ENCODE measurements around the gene ZNF319. TPM values are rescaled to one million over a fixed set of nuclear protein-coding genes. Genes with fewer than 3 reads are reported as not detected.

Gene ZNF319
- total and polyA plus RNA-seq, 2 experiments from 2014 or later: 1.7 to 10.0 TPM

DNA sequence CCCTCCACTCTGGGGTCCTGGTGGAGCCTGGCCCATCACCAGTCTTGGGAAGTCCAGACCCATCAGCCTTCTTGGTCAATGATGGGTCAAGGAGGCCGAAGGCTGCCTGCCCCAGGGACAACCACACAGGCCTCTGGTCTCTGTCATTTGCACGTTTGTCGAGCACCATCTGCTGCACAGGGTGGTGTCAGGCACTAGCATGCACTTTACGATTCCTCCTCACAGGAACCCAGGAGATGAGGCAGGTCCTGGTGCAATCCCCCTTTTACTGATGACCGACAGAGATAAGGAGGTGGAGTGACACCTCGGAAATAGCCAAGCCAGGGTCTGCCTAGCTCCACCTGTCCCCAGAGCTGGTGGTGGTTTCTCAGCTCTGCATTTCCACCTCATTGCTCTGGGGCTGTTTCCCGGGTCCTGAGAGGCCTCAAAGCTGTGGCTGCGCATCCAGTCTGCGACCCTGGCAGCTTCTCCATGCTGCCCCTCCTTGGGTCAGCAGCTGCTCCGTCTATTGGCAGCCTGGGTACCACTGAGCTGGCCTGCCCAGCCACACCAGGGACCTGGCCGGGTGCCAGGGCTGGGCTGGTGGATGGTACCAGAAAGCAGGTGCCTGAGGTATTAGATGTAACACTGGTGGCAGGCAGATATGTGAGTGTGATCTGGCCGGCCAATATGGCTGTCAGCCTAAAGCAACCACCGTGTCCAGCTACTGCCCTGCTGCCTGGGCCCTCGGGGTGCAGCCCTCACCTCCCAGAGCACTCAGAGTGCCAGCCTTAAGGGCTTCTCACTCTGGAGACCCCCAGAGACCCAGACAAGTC, 35.1 kb upstream of the ZNF319 start:
- no peak overlapping the region for H2AFZ ChIP-seq
- H3K4me1 ChIP-seq (ENCODE audit: insufficient read depth): peaks cover 5% of the 10 kb centered on the region
- H3K4me2 ChIP-seq: no peak overlapping the region
- Mint-ChIP-seq H3K36me3 (ENCODE audit: low read depth) (peaks cover 30% of the 10 kb centered on the region), H3K27me3 (ENCODE audit: insufficient read depth, low read depth, poor library complexity) (peaks cover 5% of the 10 kb centered on the region), H3K4me3 (no peak overlapping the region), H3K27ac (no peak overlapping the region), H3K4me1 (peaks cover 14% of the 10 kb centered on the region), H3K9me3 (peaks cover 4% of the 10 kb centered on the region; the same call in 1 of the 3 replicates)
- no peaks in the 10 kb centered on the region for H3K27me3 ChIP-seq (ENCODE audit: insufficient read depth)
- H3F3A ChIP-seq (replicated peaks; ENCODE audit: low read depth): 0 out of 2 replicates have a peak, but pooled peaks cover 2% of the 10 kb centered on the region
- H3K9me2 ChIP-seq (ENCODE audit: insufficient read depth): no peaks in the 10 kb centered on the region
- ATAC-seq: no peak
- H3K79me2 ChIP-seq (replicated peaks; ENCODE audit: insufficient read depth): peaks cover 13% of the 10 kb centered on the region; the same call in 1 of the 2 replicates
- TF ChIP-seq CREB1 (CRISPR knock-in tag; IDR thresholded peaks at IDR 0.05; ENCODE audit: low read depth) (no peak), JUNB (IDR thresholded peaks at IDR 0.05; ENCODE audit: unreplicated experiment) (no peak), EZH2 (IDR thresholded peaks at IDR 0.05; ENCODE audit: low read depth, unreplicated experiment) (no peak), ZNF114 (CRISPR knock-in tag; IDR thresholded peaks at IDR 0.05) (no peak), EZH2phosphoT487 (IDR thresholded peaks at IDR 0.05; ENCODE audit: unreplicated experiment) (no peak)
- TF ChIP-seq, protein P1, sequence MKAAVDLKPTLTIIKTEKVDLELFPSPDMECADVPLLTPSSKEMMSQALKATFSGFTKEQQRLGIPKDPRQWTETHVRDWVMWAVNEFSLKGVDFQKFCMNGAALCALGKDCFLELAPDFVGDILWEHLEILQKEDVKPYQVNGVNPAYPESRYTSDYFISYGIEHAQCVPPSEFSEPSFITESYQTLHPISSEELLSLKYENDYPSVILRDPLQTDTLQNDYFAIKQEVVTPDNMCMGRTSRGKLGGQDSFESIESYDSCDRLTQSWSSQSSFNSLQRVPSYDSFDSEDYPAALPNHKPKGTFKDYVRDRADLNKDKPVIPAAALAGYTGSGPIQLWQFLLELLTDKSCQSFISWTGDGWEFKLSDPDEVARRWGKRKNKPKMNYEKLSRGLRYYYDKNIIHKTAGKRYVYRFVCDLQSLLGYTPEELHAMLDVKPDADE (IDR thresholded peaks at IDR 0.05): no peak
- no peaks in the 10 kb centered on the region; the same call in 1 of the 2 replicates for H3K36me3 ChIP-seq (ENCODE audit: insufficient read depth)
- no peak for DNase-seq (ENCODE audit: low spot score)
- H3K27ac ChIP-seq (ENCODE audit: low read depth): no peak overlapping the region
- no peaks in the 10 kb centered on the region; the same call in 1 of the 2 replicates for H4K20me1 ChIP-seq (replicated peaks; ENCODE audit: insufficient read depth)
- no peak overlapping the region for H3K4me3 ChIP-seq

DNA sequence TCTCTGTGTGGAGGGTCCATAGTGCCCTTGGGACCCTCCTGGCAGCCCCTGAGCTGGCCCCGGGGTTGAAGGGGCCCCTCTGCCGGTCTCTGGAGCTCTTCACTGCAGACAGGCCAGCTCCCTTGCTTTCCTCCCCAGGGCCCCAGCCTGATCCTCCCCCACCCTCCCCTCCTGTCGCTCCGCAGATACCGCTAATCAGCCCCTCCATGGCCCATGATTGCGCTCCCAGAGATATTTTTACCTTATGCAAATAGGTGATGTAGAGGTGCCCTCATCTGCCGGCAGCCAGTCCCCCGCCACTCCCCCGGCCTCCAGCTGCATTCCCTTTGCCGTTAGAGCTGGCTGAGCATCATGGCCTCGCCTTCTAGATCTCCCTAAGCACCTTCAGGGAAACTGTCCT, 34.3 kb upstream of the ZNF319 start:
- H3K9me3 Mint-ChIP-seq: peaks cover 4% of the 10 kb centered on the region; the same call in 1 of the 3 replicates
- no peaks in the 10 kb centered on the region for H3K27me3 ChIP-seq (ENCODE audit: insufficient read depth)
- H2AFZ ChIP-seq: no peak overlapping the region
- peaks cover 2% of the 10 kb centered on the region; the same call in 1 of the 2 replicates for H4K20me1 ChIP-seq (replicated peaks; ENCODE audit: insufficient read depth)
- peaks cover 5% of the 10 kb centered on the region for H3K27me3 Mint-ChIP-seq (ENCODE audit: insufficient read depth, low read depth, poor library complexity)
- H3K4me1 Mint-ChIP-seq: peaks cover 17% of the 10 kb centered on the region
- H3K4me3 Mint-ChIP-seq: no peak overlapping the region
- H3K4me2 ChIP-seq: no peak overlapping the region
- H3K4me3 ChIP-seq: no peak overlapping the region
- ATAC-seq (no peak), DNase-seq (ENCODE audit: low spot score) (no peak)
- H3F3A ChIP-seq (replicated peaks; ENCODE audit: low read depth): 0 out of 2 replicates have a peak, but pooled peaks cover 2% of the 10 kb centered on the region
- H3K79me2 ChIP-seq (replicated peaks; ENCODE audit: insufficient read depth): peaks cover 21% of the 10 kb centered on the region
- H3K9me2 ChIP-seq (ENCODE audit: insufficient read depth): no peaks in the 10 kb centered on the region
- H3K27ac ChIP-seq (ENCODE audit: low read depth): no peak overlapping the region
- no peak overlapping the region; the same call in 1 of the 2 replicates for H3K27ac Mint-ChIP-seq
- no peaks in the 10 kb centered on the region for H3K36me3 ChIP-seq (ENCODE audit: insufficient read depth)
- peaks cover 5% of the 10 kb centered on the region for H3K4me1 ChIP-seq (ENCODE audit: insufficient read depth)
- H3K36me3 Mint-ChIP-seq (ENCODE audit: low read depth): peaks cover 25% of the 10 kb centered on the region
- TF ChIP-seq NANOG (IDR thresholded peaks at IDR 0.05; ENCODE audit: borderline replicate concordance) (no peak), POLR2AphosphoS5 (IDR thresholded peaks at IDR 0.05; ENCODE audit: low read depth) (no peak), ZNF331 (CRISPR knock-in tag; IDR thresholded peaks at IDR 0.05; ENCODE audit: low read depth) (no peak), EZH2phosphoT487 (IDR thresholded peaks at IDR 0.05; ENCODE audit: unreplicated experiment) (no peak), CREB1 (CRISPR knock-in tag; IDR thresholded peaks at IDR 0.05; ENCODE audit: low read depth) (no peak), STAT1 (IDR thresholded peaks at IDR 0.05; ENCODE audit: unreplicated experiment) (no peak), ZNF114 (CRISPR knock-in tag; IDR thresholded peaks at IDR 0.05) (no peak), JUNB (IDR thresholded peaks at IDR 0.05; ENCODE audit: unreplicated experiment) (no peak), EZH2 (IDR thresholded peaks at IDR 0.05; ENCODE audit: low read depth, unreplicated experiment) (no peak)
- TF ChIP-seq, protein P1 (IDR thresholded peaks at IDR 0.05): no peak
- TF ChIP-seq, protein P2, sequence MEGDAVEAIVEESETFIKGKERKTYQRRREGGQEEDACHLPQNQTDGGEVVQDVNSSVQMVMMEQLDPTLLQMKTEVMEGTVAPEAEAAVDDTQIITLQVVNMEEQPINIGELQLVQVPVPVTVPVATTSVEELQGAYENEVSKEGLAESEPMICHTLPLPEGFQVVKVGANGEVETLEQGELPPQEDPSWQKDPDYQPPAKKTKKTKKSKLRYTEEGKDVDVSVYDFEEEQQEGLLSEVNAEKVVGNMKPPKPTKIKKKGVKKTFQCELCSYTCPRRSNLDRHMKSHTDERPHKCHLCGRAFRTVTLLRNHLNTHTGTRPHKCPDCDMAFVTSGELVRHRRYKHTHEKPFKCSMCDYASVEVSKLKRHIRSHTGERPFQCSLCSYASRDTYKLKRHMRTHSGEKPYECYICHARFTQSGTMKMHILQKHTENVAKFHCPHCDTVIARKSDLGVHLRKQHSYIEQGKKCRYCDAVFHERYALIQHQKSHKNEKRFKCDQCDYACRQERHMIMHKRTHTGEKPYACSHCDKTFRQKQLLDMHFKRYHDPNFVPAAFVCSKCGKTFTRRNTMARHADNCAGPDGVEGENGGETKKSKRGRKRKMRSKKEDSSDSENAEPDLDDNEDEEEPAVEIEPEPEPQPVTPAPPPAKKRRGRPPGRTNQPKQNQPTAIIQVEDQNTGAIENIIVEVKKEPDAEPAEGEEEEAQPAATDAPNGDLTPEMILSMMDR (conservative IDR thresholded peaks at IDR 0.05; ENCODE audit: low read depth in 2 of 2): no peak
- TF ChIP-seq, protein P3, sequence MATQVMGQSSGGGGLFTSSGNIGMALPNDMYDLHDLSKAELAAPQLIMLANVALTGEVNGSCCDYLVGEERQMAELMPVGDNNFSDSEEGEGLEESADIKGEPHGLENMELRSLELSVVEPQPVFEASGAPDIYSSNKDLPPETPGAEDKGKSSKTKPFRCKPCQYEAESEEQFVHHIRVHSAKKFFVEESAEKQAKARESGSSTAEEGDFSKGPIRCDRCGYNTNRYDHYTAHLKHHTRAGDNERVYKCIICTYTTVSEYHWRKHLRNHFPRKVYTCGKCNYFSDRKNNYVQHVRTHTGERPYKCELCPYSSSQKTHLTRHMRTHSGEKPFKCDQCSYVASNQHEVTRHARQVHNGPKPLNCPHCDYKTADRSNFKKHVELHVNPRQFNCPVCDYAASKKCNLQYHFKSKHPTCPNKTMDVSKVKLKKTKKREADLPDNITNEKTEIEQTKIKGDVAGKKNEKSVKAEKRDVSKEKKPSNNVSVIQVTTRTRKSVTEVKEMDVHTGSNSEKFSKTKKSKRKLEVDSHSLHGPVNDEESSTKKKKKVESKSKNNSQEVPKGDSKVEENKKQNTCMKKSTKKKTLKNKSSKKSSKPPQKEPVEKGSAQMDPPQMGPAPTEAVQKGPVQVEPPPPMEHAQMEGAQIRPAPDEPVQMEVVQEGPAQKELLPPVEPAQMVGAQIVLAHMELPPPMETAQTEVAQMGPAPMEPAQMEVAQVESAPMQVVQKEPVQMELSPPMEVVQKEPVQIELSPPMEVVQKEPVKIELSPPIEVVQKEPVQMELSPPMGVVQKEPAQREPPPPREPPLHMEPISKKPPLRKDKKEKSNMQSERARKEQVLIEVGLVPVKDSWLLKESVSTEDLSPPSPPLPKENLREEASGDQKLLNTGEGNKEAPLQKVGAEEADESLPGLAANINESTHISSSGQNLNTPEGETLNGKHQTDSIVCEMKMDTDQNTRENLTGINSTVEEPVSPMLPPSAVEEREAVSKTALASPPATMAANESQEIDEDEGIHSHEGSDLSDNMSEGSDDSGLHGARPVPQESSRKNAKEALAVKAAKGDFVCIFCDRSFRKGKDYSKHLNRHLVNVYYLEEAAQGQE (IDR thresholded peaks at IDR 0.05; ENCODE audit: unreplicated experiment): no peak
